Measurements from ENCODE around the gene CUX1.

CUX1 gene

DNA sequence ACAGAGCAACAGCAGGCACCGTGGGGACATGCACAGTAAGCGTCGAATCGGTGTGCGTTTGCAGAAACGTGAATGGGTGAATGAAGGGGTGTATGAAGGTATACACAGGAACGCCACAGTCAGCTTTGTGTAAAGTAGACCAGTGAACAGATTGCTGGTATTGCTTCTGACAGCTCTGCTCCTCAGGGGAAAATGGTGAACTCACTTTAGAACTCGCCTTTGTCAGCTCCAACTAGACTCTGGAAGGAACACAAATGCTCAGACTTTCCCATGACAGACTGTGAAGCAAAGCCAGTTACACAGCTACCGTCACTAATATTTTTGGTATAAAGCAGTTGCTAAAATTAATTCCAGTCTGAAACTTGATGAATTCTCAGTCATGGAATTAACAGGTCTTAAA lies 78.9 kb downstream of the CUX1 start:
- H4K20me1 ChIP-seq (ENCODE audit: insufficient read depth, low read length) = peaks cover 3% of the 10 kb centered on the region; the same call in 1 of the 2 replicates
- no peaks in the 10 kb centered on the region for H3K9me2 ChIP-seq (replicated peaks; ENCODE audit: insufficient read depth, low read length)
- no peaks in the 10 kb centered on the region for H3K36me3 ChIP-seq (replicated peaks; ENCODE audit: insufficient read depth, low read length)
- no peak for DNase-seq
- no peak overlapping the region for H3K9ac ChIP-seq (ENCODE audit: low read length)
- no peaks in the 10 kb centered on the region for H3K4me1 ChIP-seq (ENCODE audit: low read length)
- H3K27me3 ChIP-seq (replicated peaks; ENCODE audit: insufficient read depth, low read length) = no peaks in the 10 kb centered on the region
- peaks cover 86% of the 10 kb centered on the region for H3K79me2 ChIP-seq (ENCODE audit: low read length)
- no peaks in the 10 kb centered on the region for H3K9me3 ChIP-seq (replicated peaks; ENCODE audit: insufficient read depth, low read length)
- no peak overlapping the region for H3K27ac ChIP-seq (ENCODE audit: low read length)
- no peak overlapping the region for H3K4me3 ChIP-seq (ENCODE audit: low read length)
- H3F3A ChIP-seq (ENCODE audit: insufficient read depth, low read length) = no peaks in the 10 kb centered on the region
- no peak overlapping the region for H2AFZ ChIP-seq (ENCODE audit: low read length)
- TF ChIP-seq EZH2 (optimal IDR thresholded peaks at IDR 0.05; ENCODE audit: low read depth, low read length) (no peak), EZH2phosphoT487 (IDR thresholded peaks at IDR 0.05; ENCODE audit: low read length) (no peak)
- TF ChIP-seq, protein P1, sequence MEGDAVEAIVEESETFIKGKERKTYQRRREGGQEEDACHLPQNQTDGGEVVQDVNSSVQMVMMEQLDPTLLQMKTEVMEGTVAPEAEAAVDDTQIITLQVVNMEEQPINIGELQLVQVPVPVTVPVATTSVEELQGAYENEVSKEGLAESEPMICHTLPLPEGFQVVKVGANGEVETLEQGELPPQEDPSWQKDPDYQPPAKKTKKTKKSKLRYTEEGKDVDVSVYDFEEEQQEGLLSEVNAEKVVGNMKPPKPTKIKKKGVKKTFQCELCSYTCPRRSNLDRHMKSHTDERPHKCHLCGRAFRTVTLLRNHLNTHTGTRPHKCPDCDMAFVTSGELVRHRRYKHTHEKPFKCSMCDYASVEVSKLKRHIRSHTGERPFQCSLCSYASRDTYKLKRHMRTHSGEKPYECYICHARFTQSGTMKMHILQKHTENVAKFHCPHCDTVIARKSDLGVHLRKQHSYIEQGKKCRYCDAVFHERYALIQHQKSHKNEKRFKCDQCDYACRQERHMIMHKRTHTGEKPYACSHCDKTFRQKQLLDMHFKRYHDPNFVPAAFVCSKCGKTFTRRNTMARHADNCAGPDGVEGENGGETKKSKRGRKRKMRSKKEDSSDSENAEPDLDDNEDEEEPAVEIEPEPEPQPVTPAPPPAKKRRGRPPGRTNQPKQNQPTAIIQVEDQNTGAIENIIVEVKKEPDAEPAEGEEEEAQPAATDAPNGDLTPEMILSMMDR (IDR thresholded peaks at IDR 0.05; ENCODE audit: low read length) = no peak
- no peak overlapping the region for H3K4me2 ChIP-seq (ENCODE audit: low read depth, low read length)

DNA sequence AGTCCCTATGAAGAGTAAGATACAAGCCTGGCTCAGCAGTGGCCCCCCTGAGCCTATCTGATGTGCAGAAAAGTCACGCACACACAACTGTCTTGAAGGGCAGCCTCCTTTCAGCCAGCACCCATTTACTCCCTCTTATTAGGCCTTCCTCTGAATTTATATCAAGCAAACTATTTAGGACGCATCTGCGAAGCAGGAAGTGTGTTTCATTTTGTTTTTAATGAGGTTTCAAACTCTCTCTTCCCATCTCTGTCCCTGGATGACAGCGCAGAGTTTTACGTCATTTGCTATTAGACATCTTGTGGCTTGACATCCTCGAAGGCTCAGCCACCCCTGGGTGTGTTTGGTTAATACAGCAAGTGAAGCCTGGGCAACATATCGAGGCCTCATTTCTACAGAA lies 79.5 kb downstream of the CUX1 start:
- H4K20me1 ChIP-seq (ENCODE audit: insufficient read depth, low read length) = peaks cover 3% of the 10 kb centered on the region; the same call in 1 of the 2 replicates

DNA sequence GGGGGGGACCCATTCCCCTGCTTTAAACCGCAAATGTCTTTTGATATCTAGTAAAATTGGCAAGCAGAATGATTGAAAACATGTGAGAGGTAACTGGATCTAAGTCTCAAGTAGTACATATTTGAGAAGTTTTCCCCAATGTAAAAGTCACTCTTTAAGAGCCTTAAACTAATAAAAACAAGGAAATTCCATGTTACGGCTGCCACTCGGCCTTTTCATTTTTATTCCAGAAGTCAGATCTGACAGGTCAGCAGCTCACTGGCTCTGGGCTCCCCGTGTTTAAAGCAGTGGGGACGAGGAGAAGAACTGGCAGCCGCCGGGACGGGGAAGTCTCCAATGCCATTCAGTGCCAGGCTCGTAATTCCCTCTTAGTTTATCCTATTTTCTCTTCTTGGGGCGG lies 80.7 kb downstream of the CUX1 start:
- H4K20me1 ChIP-seq (ENCODE audit: insufficient read depth, low read length) = peaks cover 3% of the 10 kb centered on the region; the same call in 1 of the 2 replicates

More for the DNA sequence above, 79.5 kb downstream of the CUX1 start:
- Histone ChIP-seq H3K9ac (ENCODE audit: low read length) (no peak overlapping the region), H3K4me2 (ENCODE audit: low read depth, low read length) (no peak overlapping the region), H3K27me3 (replicated peaks; ENCODE audit: insufficient read depth, low read length) (no peaks in the 10 kb centered on the region), H3K27ac (ENCODE audit: low read length) (no peak overlapping the region), H3K4me3 (ENCODE audit: low read length) (no peak overlapping the region), H3K79me2 (ENCODE audit: low read length) (peaks cover 86% of the 10 kb centered on the region), H3K9me3 (replicated peaks; ENCODE audit: insufficient read depth, low read length) (no peaks in the 10 kb centered on the region), H3K4me1 (ENCODE audit: low read length) (no peaks in the 10 kb centered on the region), H2AFZ (ENCODE audit: low read length) (no peak overlapping the region), H3F3A (ENCODE audit: insufficient read depth, low read length) (no peaks in the 10 kb centered on the region), H3K9me2 (replicated peaks; ENCODE audit: insufficient read depth, low read length) (no peaks in the 10 kb centered on the region), H3K36me3 (replicated peaks; ENCODE audit: insufficient read depth, low read length) (no peaks in the 10 kb centered on the region)
- TF ChIP-seq, protein P1 (IDR thresholded peaks at IDR 0.05; ENCODE audit: low read length) = no peak
- TF ChIP-seq EZH2 (optimal IDR thresholded peaks at IDR 0.05; ENCODE audit: low read depth, low read length) (no peak), EZH2phosphoT487 (IDR thresholded peaks at IDR 0.05; ENCODE audit: low read length) (no peak)
- DNase-seq = no peak

More for the DNA sequence above, 80.7 kb downstream of the CUX1 start:
- Histone ChIP-seq H3K27ac (ENCODE audit: low read length) (no peak overlapping the region), H3K36me3 (replicated peaks; ENCODE audit: insufficient read depth, low read length) (no peaks in the 10 kb centered on the region), H3K4me3 (ENCODE audit: low read length) (no peak overlapping the region), H2AFZ (ENCODE audit: low read length) (no peak overlapping the region), H3K4me2 (ENCODE audit: low read depth, low read length) (no peak overlapping the region), H3K9me3 (replicated peaks; ENCODE audit: insufficient read depth, low read length) (no peaks in the 10 kb centered on the region), H3K27me3 (replicated peaks; ENCODE audit: insufficient read depth, low read length) (no peaks in the 10 kb centered on the region), H3K79me2 (ENCODE audit: low read length) (peaks cover 89% of the 10 kb centered on the region), H3K9ac (ENCODE audit: low read length) (no peak overlapping the region), H3K4me1 (ENCODE audit: low read length) (no peaks in the 10 kb centered on the region), H3K9me2 (replicated peaks; ENCODE audit: insufficient read depth, low read length) (no peaks in the 10 kb centered on the region), H3F3A (ENCODE audit: insufficient read depth, low read length) (no peaks in the 10 kb centered on the region)
- no peak for TF ChIP-seq EZH2 (optimal IDR thresholded peaks at IDR 0.05; ENCODE audit: low read depth, low read length)
- TF ChIP-seq, protein P1 (IDR thresholded peaks at IDR 0.05; ENCODE audit: low read length) = no peak
- no peak for TF ChIP-seq EZH2phosphoT487 (IDR thresholded peaks at IDR 0.05; ENCODE audit: low read length)
- no peak for DNase-seq

Measured in MM.1S (cell line).